GM12878 (cell line): ENCODE results near the gene CLCN7. TPM values are rescaled to one million over a fixed set of nuclear protein-coding genes. Genes with fewer than 3 reads are reported as not detected.

Experiments used
- ATF2 ChIP-seq: IDR thresholded peaks from 2 replicates; pipeline ENCODE4 v1.6.1; 2012; ENCODE audit warnings: low read length, inconsistent platforms
- BCL11A ChIP-seq: IDR thresholded peaks from 2 replicates; pipeline ENCODE4 v1.6.1; 2011; ENCODE audit warnings: low read depth, low read length
- CHD4 ChIP-seq: fragments of 200-600 bp; sonication (generic); IDR thresholded peaks from 2 replicates; pipeline ENCODE4 v1.6.1; 2016; ENCODE audit warnings: mild to moderate bottlenecking
- FOXK2 ChIP-seq: fragments of 450-650 bp; IDR thresholded peaks from 2 replicates; pipeline ENCODE4 v1.6.1; 2017; ENCODE audit warnings: mild to moderate bottlenecking, moderate library complexity
- HDAC6 ChIP-seq: fragments of 200-600 bp; sonication (generic); IDR thresholded peaks from one replicate; pipeline ENCODE4 v1.8.0; 2017; ENCODE audit warnings: antibody characterized with exemption; ENCODE audit not compliant: unreplicated experiment
- IRF4 ChIP-seq: IDR thresholded peaks from 2 replicates; pipeline ENCODE4 v1.6.1; 2011; ENCODE audit warnings: low read depth, low read length
- POLR2A ChIP-seq: IDR thresholded peaks from 2 replicates; pipeline ENCODE4 v1.6.1; 2011; ENCODE audit warnings: low read depth, mild to moderate bottlenecking, low read length
- SKIL ChIP-seq: fragments of 450-650 bp; IDR thresholded peaks from 2 replicates; pipeline ENCODE4 v1.6.1; 2017; ENCODE audit warnings: mild to moderate bottlenecking, low read depth, inconsistent platforms; ENCODE audit not compliant: poor library complexity, severe bottlenecking
- SMAD1 ChIP-seq: fragments of 450-650 bp; IDR thresholded peaks from 2 replicates; pipeline ENCODE4 v1.6.1; 2018; ENCODE audit warnings: mild to moderate bottlenecking, low read depth; ENCODE audit not compliant: partially characterized antibody
- SMARCA5 ChIP-seq: fragments of 450-650 bp; IDR thresholded peaks from 2 replicates; pipeline ENCODE4 v1.6.1; 2017; ENCODE audit warnings: mild to moderate bottlenecking
- SREBF2 ChIP-seq: IDR thresholded peaks from 2 replicates; pipeline ENCODE4 v1.6.1; 2012; ENCODE audit warnings: mild to moderate bottlenecking, low read length
- TARDBP ChIP-seq: IDR thresholded peaks from 2 replicates; pipeline ENCODE4 v1.6.1; 2016; ENCODE audit warnings: borderline replicate concordance
- TCF7 ChIP-seq: IDR thresholded peaks from 2 replicates; pipeline ENCODE4 v1.6.1; 2014; ENCODE audit warnings: antibody characterized with exemption, borderline replicate concordance
- ZNF384 ChIP-seq: IDR thresholded peaks from 2 replicates; pipeline ENCODE4 v1.6.1; 2012; ENCODE audit warnings: low read depth, mild to moderate bottlenecking, low read length, improper control_type of control experiment, borderline replicate concordance
- ZNF592 ChIP-seq: fragments of 450-650 bp; IDR thresholded peaks from 2 replicates; pipeline ENCODE4 v1.6.1; 2017; ENCODE audit warnings: mild to moderate bottlenecking, moderate library complexity
- ZNF687 ChIP-seq: fragments of 450-650 bp; IDR thresholded peaks from 2 replicates; pipeline ENCODE4 v1.6.1; 2017; ENCODE audit warnings: mild to moderate bottlenecking, moderate library complexity
- polyA plus RNA-seq, 11 experiments: library from polyadenylated mRNA; depleted of rRNA in 4 of 11; unstranded in 6 of 11; stranded (reverse) in 5 of 11; fragments of >200 nt; fragmentation: Nextera tagmentation in 4 of 11; fragmentation: Illumina TruSeq in 1 of 11; extraction: Ambion mirVana in 4 of 11; extraction: Trizol in 1 of 11; gene quantifications; 1 replicate in 1 of 11; 2 replicates in 10 of 11; pipeline versions ENCODE4 v1.2.1 to v1.2.3, GENCODE V29; 2011 to 2016; ENCODE audit warnings: inconsistent platforms in 2 of 11, missing spikeins in 2 of 11, low read depth in 1 of 11
- total RNA-seq, 4 experiments: library from RNA; depleted of rRNA in 3 of 4; stranded (reverse); fragments of >200 nt in 3 of 4; fragmentation: Illumina TruSeq in 1 of 4; extraction: Trizol in 1 of 4; gene quantifications; 2 replicates each; pipeline versions ENCODE4 v1.2.1 to v1.2.3, GENCODE V29; 2013 to 2021
- TF ChIP-seq, protein P1 (sequence below): fragments of 450-650 bp; IDR thresholded peaks from 2 replicates; pipeline ENCODE4 v1.6.1; 2017; ENCODE audit warnings: low read depth, mild to moderate bottlenecking, moderate library complexity

Gene CLCN7
- total and polyA plus RNA-seq, 10 of the 15 experiments (the other 5 are each of a cell fraction or from before 2014, with no cell fraction given), result 0.04 to 62.5 (median 19.9) TPM

DNA sequence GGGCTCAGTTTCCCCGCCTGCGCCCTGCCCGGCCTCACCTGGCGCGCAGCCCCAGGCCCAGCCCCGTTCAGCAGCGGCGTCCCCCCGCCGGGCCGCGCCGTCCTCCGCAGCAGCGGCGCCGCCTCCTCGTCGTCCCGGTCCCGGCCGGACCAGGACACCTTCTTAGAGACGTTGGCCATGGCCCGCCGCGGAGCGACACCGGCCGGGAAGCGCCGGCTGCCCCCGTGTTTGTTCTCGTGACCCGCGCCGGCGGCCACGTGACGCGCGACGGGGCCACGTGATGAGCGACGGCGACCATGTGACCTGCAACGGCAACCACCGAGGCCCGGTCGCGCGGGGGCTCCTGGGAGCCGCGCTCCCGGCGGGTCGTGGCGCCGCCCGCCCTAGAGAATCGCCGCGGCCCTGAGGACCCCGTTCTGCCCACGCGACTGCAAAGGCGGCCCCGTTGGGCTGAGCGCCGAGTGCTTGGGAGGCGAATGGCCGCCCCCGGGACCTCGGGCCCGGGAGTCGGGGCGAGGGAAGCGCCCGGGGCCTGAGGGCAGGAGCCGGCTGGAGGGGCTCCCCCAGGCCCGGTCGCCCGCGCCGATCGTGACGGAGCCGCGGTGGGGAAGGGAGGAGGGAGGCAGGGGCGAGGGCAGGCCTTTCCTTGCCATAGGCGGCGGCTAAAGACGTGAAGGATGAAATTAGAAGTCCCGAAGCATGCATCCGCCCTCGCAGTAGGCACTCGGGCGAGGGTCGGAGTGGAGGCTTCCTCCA is at the start of gene CLCN7 (continued):
- TF ChIP-seq, protein P1, sequence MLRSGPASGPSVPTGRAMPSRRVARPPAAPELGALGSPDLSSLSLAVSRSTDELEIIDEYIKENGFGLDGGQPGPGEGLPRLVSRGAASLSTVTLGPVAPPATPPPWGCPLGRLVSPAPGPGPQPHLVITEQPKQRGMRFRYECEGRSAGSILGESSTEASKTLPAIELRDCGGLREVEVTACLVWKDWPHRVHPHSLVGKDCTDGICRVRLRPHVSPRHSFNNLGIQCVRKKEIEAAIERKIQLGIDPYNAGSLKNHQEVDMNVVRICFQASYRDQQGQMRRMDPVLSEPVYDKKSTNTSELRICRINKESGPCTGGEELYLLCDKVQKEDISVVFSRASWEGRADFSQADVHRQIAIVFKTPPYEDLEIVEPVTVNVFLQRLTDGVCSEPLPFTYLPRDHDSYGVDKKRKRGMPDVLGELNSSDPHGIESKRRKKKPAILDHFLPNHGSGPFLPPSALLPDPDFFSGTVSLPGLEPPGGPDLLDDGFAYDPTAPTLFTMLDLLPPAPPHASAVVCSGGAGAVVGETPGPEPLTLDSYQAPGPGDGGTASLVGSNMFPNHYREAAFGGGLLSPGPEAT, result peak; percentile 26; the same call in 1 of the 2 replicates
- TF ChIP-seq SMARCA5, result no peak
- TF ChIP-seq SMAD1, result no peak
- TF ChIP-seq IRF4, result no peak
- no peak for TF ChIP-seq SKIL
- peak; percentile 58; the same call in 1 of the 2 replicates for TF ChIP-seq FOXK2
- no peak for TF ChIP-seq SREBF2
- TF ChIP-seq ZNF687, result peak; percentile 80
- no peak for TF ChIP-seq CHD4
- TF ChIP-seq POLR2A, result peak; percentile 95
- no peak for TF ChIP-seq TCF7
- no peak for TF ChIP-seq HDAC6
- no peak; the same call in 1 of the 2 replicates for TF ChIP-seq TARDBP
- TF ChIP-seq BCL11A, result no peak
- TF ChIP-seq ZNF384, result no peak
- TF ChIP-seq ZNF592, result no peak
- TF ChIP-seq ATF2, result no peak
